H1 (cell line): ENCODE measurements around the gene RILPL2. TPM values are rescaled to one million over a fixed set of nuclear protein-coding genes. Genes with fewer than 3 reads are reported as not detected.

Source experiments
- CTCF ChIA-PET: fragments of 300-600 bp; sonication (Branson Sonifier 250); formaldehyde crosslinking; loops from one replicate; lab custom pipeline; 2021; ENCODE audit not compliant: partially characterized antibody; lab: Charles Lee
- POLR2A ChIA-PET: fragments of 300-600 bp; sonication (Branson Sonifier 250); formaldehyde crosslinking; loops from one replicate; lab custom pipeline; 2021; ENCODE audit warnings: inconsistent platforms; ENCODE audit not compliant: partially characterized antibody; lab: Charles Lee
- DNase-seq, 2 experiments: peaks; one replicate each; pipeline versions ENCODE4 v3.0.0 to v3.0.0-alpha.2; 2010 to 2022; ENCODE audit warnings: low spot score in 2 of 2, low read depth in 1 of 2, mixed read lengths in 1 of 2
- FAIRE-seq: peaks from 2 replicates; lab custom pipeline; 2011; peaks lifted over from hg19 to GRCh38; lab: Jason Lieb, UNC
- H2AFZ ChIP-seq: 2 replicates; pipeline ENCODE4 v1.8.1; 2012; ENCODE audit warnings: low read length, inconsistent platforms
- H2AK5ac ChIP-seq: 2 replicates; pipeline ENCODE4 v1.6.1; 2013; ENCODE audit warnings: low read depth, low read length
- H2BK120ac ChIP-seq: replicated peaks from 2 replicates; pipeline ENCODE3; 2013; ENCODE audit warnings: low read depth, low read length, inconsistent platforms
- H2BK12ac ChIP-seq: 2 replicates; pipeline ENCODE4 v1.6.1; 2013; ENCODE audit warnings: low read depth, low read length
- H2BK15ac ChIP-seq: 2 replicates; pipeline ENCODE4 v1.6.1; 2013; ENCODE audit warnings: low read length
- H2BK20ac ChIP-seq: 2 replicates; pipeline ENCODE4 v1.6.1; 2013; ENCODE audit warnings: low read length
- H2BK5ac ChIP-seq: 2 replicates; pipeline ENCODE4 v1.6.1; 2013; ENCODE audit warnings: low read depth, low read length
- H3K14ac ChIP-seq: 2 replicates; pipeline ENCODE4 v1.6.1; 2013; ENCODE audit warnings: inconsistent platforms; ENCODE audit not compliant: insufficient read length
- H3K18ac ChIP-seq: 2 replicates; pipeline ENCODE4 v1.6.1; 2013; ENCODE audit warnings: low read length; ENCODE audit errors: extremely low read depth
- H3K23ac ChIP-seq: 2 replicates; pipeline ENCODE4 v1.6.1; 2013; ENCODE audit warnings: inconsistent platforms; ENCODE audit not compliant: insufficient read length
- H3K23me2 ChIP-seq: 2 replicates; pipeline ENCODE4 v1.6.1; 2013; ENCODE audit warnings: low read depth, low read length
- H3K27ac ChIP-seq: 2 replicates; pipeline ENCODE4 v1.6.1; 2011; ENCODE audit warnings: low read depth, low read length, inconsistent platforms
- H3K27me3 ChIP-seq, 4 experiments: replicated peaks in 1 of 4; 1 replicate in 1 of 4; 2 replicates in 3 of 4; pipeline versions ENCODE4 v1.6.1 to v1.8.1; 2011 to 2013; ENCODE audit warnings: low read length in 3 of 4, mild to moderate bottlenecking in 3 of 4, inconsistent platforms in 2 of 4, mixed read lengths in 2 of 4, moderate library complexity in 1 of 4; ENCODE audit not compliant: control insufficient read depth in 3 of 4, insufficient read depth in 3 of 4; ENCODE audit errors: extremely low read depth in 1 of 4
- H3K36me3 ChIP-seq, 4 experiments: 2 replicates each; pipeline versions ENCODE4 v1.6.1 to v1.8.1; 2011 to 2013; ENCODE audit warnings: mild to moderate bottlenecking in 4 of 4, low read length in 3 of 4, moderate library complexity in 2 of 4, control low read depth in 1 of 4, inconsistent platforms in 1 of 4; ENCODE audit not compliant: insufficient read depth in 4 of 4, control insufficient read depth in 2 of 4
- H3K4ac ChIP-seq: replicated peaks from 2 replicates; pipeline ENCODE3; 2013; ENCODE audit warnings: low read length, low read depth, mixed read lengths, inconsistent platforms; ENCODE audit not compliant: insufficient read length
- H3K4me1 ChIP-seq, 4 experiments: replicated peaks in 1 of 4; 1 replicate in 1 of 4; 2 replicates in 3 of 4; pipeline versions ENCODE4 v1.6.1 to v1.8.1; 2011 to 2013; ENCODE audit warnings: low read length in 3 of 4, inconsistent platforms in 2 of 4, mixed read lengths in 1 of 4; ENCODE audit not compliant: insufficient read depth in 4 of 4, control insufficient read depth in 3 of 4
- H3K4me2 ChIP-seq, 2 experiments: 2 replicates each; pipeline versions ENCODE4 v1.6.1 to v1.8.1; 2011 to 2013; ENCODE audit warnings: low read depth in 2 of 2, low read length in 2 of 2, control low read depth in 1 of 2, inconsistent platforms in 1 of 2, mild to moderate bottlenecking in 1 of 2; ENCODE audit not compliant: insufficient read depth in 1 of 2
- H3K4me3 ChIP-seq, 4 experiments: fragments of 200-600, 300-600 bp in 1 of 4; sonication (generic), shearing (Covaris generic), sonication (Bioruptor Twin) in 1 of 4; 2 replicates each; pipeline versions ENCODE4 v1.5.1 to v1.8.1; 2011 to 2016; ENCODE audit warnings: low read length in 4 of 4, low read depth in 3 of 4, control low read depth in 2 of 4, inconsistent platforms in 2 of 4, mild to moderate bottlenecking in 2 of 4, mixed read lengths in 1 of 4, moderate library complexity in 1 of 4; ENCODE audit not compliant: insufficient read depth in 2 of 4; ENCODE audit errors: extremely low read depth in 1 of 4
- H3K56ac ChIP-seq: replicated peaks from 2 replicates; pipeline ENCODE3; 2013; ENCODE audit warnings: low read depth, mild to moderate bottlenecking, mixed read lengths, low read length, inconsistent platforms; ENCODE audit not compliant: insufficient read length
- H3K79me1 ChIP-seq: 2 replicates; pipeline ENCODE4 v1.6.1; 2013; ENCODE audit warnings: low read depth, low read length, control low read depth
- H3K79me2 ChIP-seq, 2 experiments: 2 replicates each; pipeline versions ENCODE4 v1.6.1 to v1.8.1; 2012 to 2013; ENCODE audit warnings: low read length in 2 of 2, mild to moderate bottlenecking in 2 of 2, inconsistent platforms in 1 of 2; ENCODE audit not compliant: insufficient read depth in 2 of 2, control insufficient read depth in 1 of 2
- H3K9ac ChIP-seq, 4 experiments: replicated peaks in 1 of 4; 1 replicate in 1 of 4; 2 replicates in 3 of 4; pipeline versions ENCODE4 v1.6.1 to v1.8.1; 2011 to 2013; ENCODE audit warnings: low read depth in 3 of 4, low read length in 3 of 4, control low read depth in 2 of 4, mild to moderate bottlenecking in 2 of 4, moderate library complexity in 2 of 4, inconsistent platforms in 1 of 4; ENCODE audit errors: extremely low read depth in 1 of 4
- H3K9me3 ChIP-seq, 2 experiments: 2 replicates each; pipeline versions ENCODE4 v1.6.1 to v1.8.1; 2012 to 2013; ENCODE audit warnings: mild to moderate bottlenecking in 2 of 2, moderate library complexity in 2 of 2, control low read depth in 1 of 2, inconsistent platforms in 1 of 2, low read depth in 1 of 2, low read length in 1 of 2, mixed read lengths in 1 of 2; ENCODE audit not compliant: insufficient read depth in 2 of 2
- H4K20me1 ChIP-seq, 2 experiments: replicated peaks in 1 of 2; 2 replicates each; pipeline versions ENCODE3 to v1.8.1; 2011 to 2013; ENCODE audit warnings: inconsistent platforms in 2 of 2, low read length in 2 of 2, mild to moderate bottlenecking in 1 of 2; ENCODE audit not compliant: insufficient read depth in 2 of 2, control insufficient read depth in 1 of 2
- H4K5ac ChIP-seq: 2 replicates; pipeline ENCODE4 v1.6.1; 2013; ENCODE audit warnings: low read length, low read depth, mixed read lengths, inconsistent platforms; ENCODE audit not compliant: insufficient read length
- H4K8ac ChIP-seq: 2 replicates; pipeline ENCODE4 v1.8.0; 2013; ENCODE audit warnings: mild to moderate bottlenecking, moderate library complexity, low read length, inconsistent platforms; ENCODE audit not compliant: insufficient read depth; ENCODE audit errors: extremely low read depth
- H4K91ac ChIP-seq: replicated peaks from 2 replicates; pipeline ENCODE3; 2013; ENCODE audit warnings: low read length, mixed read lengths, inconsistent platforms; ENCODE audit not compliant: insufficient read length
- CHD1 ChIP-seq: IDR thresholded peaks from 2 replicates; pipeline ENCODE4 v1.6.1; 2012; ENCODE audit warnings: low read depth, low read length, improper control_type of control experiment
- EP300 ChIP-seq, 2 experiments: IDR thresholded peaks; 1 replicate in 1 of 2; 2 replicates in 1 of 2; pipeline ENCODE4 v1.6.1; 2011 to 2012; ENCODE audit warnings: low read depth in 2 of 2, low read length in 2 of 2, mild to moderate bottlenecking in 2 of 2, borderline replicate concordance in 1 of 2, inconsistent platforms in 1 of 2, moderate library complexity in 1 of 2
- HDAC2 ChIP-seq, 2 experiments: fragments of 300-600 bp in 1 of 2; sonication (generic) in 1 of 2; IDR thresholded peaks; 2 replicates each; pipeline ENCODE4 v1.6.1; 2011 to 2012; ENCODE audit warnings: low read depth in 2 of 2, low read length in 2 of 2, mild to moderate bottlenecking in 2 of 2, moderate library complexity in 2 of 2, borderline replicate concordance in 1 of 2, inconsistent platforms in 1 of 2
- PHF8 ChIP-seq: fragments of 200-600 bp; sonication (generic); conservative IDR thresholded peaks from 2 replicates; pipeline ENCODE4 v1.7.1; 2012; ENCODE audit warnings: low read depth, mild to moderate bottlenecking, inconsistent platforms, low read length, moderate library complexity
- SAP30 ChIP-seq: fragments of 300-600 bp; sonication (generic); IDR thresholded peaks from 2 replicates; pipeline ENCODE4 v1.7.1; 2012; ENCODE audit warnings: low read length, moderate library complexity, mild to moderate bottlenecking, inconsistent platforms; ENCODE audit not compliant: insufficient read depth, insufficient replicate concordance
- WGBS, 2 experiments: shearing (Covaris generic) in 1 of 2; methylation state at CpG; one replicate each; pipeline versions ENCODE4 v1.1.6 to v1.1.7; 2013 to 2015; ENCODE audit warnings: low lambda C conversion rate in 2 of 2, mixed read lengths in 2 of 2, inconsistent platforms in 1 of 2, low coverage in 1 of 2, missing lambda C conversion rate in 1 of 2; ENCODE audit not compliant: insufficient replicate concordance in 2 of 2, insufficient coverage in 1 of 2, insufficient read length in 1 of 2; ENCODE audit errors: extremely low coverage in 1 of 2, missing lambda C conversion rate in 1 of 2; 5-methylcytosine and 5-hydroxymethylcytosine counted together
- long read RNA-seq, 2 experiments: library from RNA in 1 of 2; library from capped mRNA in 1 of 2; stranded (forward); transcript quantifications; one replicate each; pipeline ENCODE4 v2.0.0, GENCODE V29; 2021; ENCODE audit warnings: inconsistent platforms in 1 of 2
- polyA minus RNA-seq, 3 experiments: library from RNA; depleted of rRNA, polyadenylated mRNA; stranded (reverse); fragments of >200 nt; gene quantifications; 1 replicate in 2 of 3; 2 replicates in 1 of 3; pipeline ENCODE4 v1.2.3, GENCODE V29; 2011
- polyA plus RNA-seq, 7 experiments: library from polyadenylated mRNA; depleted of rRNA in 3 of 7; stranded (reverse) in 5 of 7; unstranded in 2 of 7; fragments of >200 nt in 5 of 7; fragments of 200-250 nt in 2 of 7; gene quantifications; 1 replicate in 5 of 7; 2 replicates in 1 of 7; 4 replicates in 1 of 7; pipeline versions ENCODE4 v1.2.1 to v1.2.3, GENCODE V29; 2011 to 2013; ENCODE audit warnings: missing spikeins in 2 of 7, mixed read lengths in 2 of 7
- total RNA-seq: library from RNA; stranded (reverse); fragmentation: NEBNext Ultra II Directional; extraction: Animal tissue kit (Norgen Biotek cat#: 25700); gene quantifications from 2 replicates; pipeline ENCODE4 v1.2.1, GENCODE V29; 2021

The RILPL2 gene, protein sequence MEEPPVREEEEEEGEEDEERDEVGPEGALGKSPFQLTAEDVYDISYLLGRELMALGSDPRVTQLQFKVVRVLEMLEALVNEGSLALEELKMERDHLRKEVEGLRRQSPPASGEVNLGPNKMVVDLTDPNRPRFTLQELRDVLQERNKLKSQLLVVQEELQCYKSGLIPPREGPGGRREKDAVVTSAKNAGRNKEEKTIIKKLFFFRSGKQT
- total RNA-seq (1.1 and 1.4 TPM in 2 replicates), polyA plus RNA-seq (2011; rRNA removed) (0.77 and 0.91 TPM in 2 replicates), polyA minus RNA-seq (2011; rRNA and poly(A)+ RNA removed) (0.35 and 0.59 TPM in 2 replicates)
- 1.2 TPM for polyA plus RNA-seq (2011; cell fraction: cytosol; rRNA removed)
- polyA plus RNA-seq (2011; cell fraction: nucleus; rRNA removed), result 0.58 TPM
- polyA plus RNA-seq (2012, experiment 1 of 2), result 1.8 to 2.2 TPM (median 1.9 TPM) in 4 replicates
- 0.93 TPM for polyA plus RNA-seq (2012, experiment 2 of 2)
- polyA plus RNA-seq (2013, experiment 1 of 2), result 1.2 TPM
- 1.3 TPM for polyA plus RNA-seq (2013, experiment 2 of 2)
- polyA minus RNA-seq (2011; cell fraction: cytosol; rRNA and poly(A)+ RNA removed), result 0.59 TPM
- 0.20 TPM for polyA minus RNA-seq (2011; cell fraction: nucleus; rRNA and poly(A)+ RNA removed)
- long read RNA-seq, experiment 1, full-length matches to known transcripts, result 3 of 5 reads
- long read RNA-seq, experiment 1, partial matches to known transcripts, result 0 of 5 reads
- long read RNA-seq, experiment 1, other reads (novel, unspliced or antisense), result 2 of 5 reads
- long read RNA-seq, experiment 2, full-length matches to known transcripts, result 14 of 18 reads
- long read RNA-seq, experiment 2, partial matches to known transcripts, result 1 of 18 reads
- long read RNA-seq, experiment 2, other reads (novel, unspliced or antisense), result 3 of 18 reads

DNA sequence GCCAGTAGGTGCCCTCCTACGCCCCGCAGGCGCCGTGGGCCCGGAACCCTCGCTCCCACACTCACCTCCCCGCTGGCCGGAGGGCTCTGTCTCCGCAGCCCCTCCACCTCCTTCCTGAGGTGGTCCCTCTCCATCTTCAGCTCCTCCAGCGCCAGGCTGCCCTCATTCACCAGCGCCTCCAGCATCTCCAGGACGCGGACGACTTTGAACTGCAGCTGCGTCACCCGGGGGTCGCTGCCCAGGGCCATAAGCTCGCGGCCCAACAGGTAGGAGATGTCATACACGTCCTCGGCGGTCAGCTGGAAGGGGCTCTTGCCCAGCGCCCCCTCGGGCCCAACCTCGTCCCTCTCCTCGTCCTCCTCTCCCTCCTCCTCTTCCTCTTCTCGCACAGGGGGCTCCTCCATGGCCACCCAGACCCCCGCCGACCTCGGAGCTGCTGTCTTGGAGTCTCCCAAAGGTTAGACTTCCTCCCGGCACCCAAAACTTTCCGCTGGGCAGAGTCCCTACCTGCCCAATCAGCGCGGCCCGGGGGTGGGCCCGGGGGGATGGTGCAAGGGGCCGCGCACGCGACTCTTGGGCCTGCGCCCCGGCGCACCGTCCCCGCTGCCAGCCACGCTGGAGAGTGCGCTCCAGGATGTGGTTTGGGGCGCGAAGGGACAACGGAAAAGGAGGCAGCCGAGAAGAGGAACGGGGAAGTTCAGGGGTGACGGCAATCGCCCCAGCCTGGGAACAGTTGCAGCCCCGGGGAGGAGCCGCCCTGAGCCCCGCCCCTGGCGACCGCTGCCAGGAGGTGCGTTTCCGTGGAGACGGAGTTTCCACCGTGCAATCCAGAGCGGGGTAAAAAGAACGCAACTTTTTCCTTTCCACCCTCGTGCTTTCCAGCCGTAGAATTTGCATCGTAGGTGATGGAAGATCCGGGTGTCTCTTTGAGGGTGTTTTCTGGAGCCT lies at the start of gene RILPL2:
TSS of gene RILPL2 (minus strand) at position 668 of the 948 bp plus-strand sequence. CDS start at position 404, 264 bp downstream.
- no peak within 1 kb of the TSS for H3K27ac ChIP-seq
- H3K79me1 ChIP-seq, result no peaks in the 10 kb centered on the region
- no peak within 1 kb of the TSS; a peak in 1 of 7 replicates for H3K9ac ChIP-seq
- H4K5ac ChIP-seq, result no peak within 1 kb of the TSS
- no peak within 1 kb of the TSS for H3K14ac ChIP-seq
- no peaks in the 10 kb centered on the region for H3K9me3 ChIP-seq
- H2AK5ac ChIP-seq, result 0 out of 2 replicates have a peak within 1 kb of the TSS, but pooled peaks have one; percentile 70
- peak within 1 kb of the TSS; percentile 53 for H4K8ac ChIP-seq
- WGBS, 2 experiments, result 3% methylated on average over 57 of the region's 69 CpGs; no CpG with 5 or more reads in 1 of the 2 experiments
- H4K91ac ChIP-seq, result no peak within 1 kb of the TSS
- no peak within 1 kb of the TSS for H2BK15ac ChIP-seq
- H3K4me2 ChIP-seq, result peak within 1 kb of the TSS; percentile 67 to 98
- no peak within 1 kb of the TSS for H3K23ac ChIP-seq
- peak within 1 kb of the TSS; percentile 65 for H2AFZ ChIP-seq
- peaks cover 6% of the 10 kb centered on the region; the same call in 1 of the 2 replicates for H3K23me2 ChIP-seq
- H3K36me3 ChIP-seq, result no peaks in the 10 kb centered on the region
- DNase-seq (peak in 1 of 2 experiments; percentile 89), FAIRE-seq (no peak)
- peak within 1 kb of the TSS; percentile 44 to 84 (median 76) for H3K4me3 ChIP-seq
- peaks cover 0 to 3% (median 0%) of the 10 kb centered on the region in 4 experiments; a peak in 1 of 7 replicates for H3K4me1 ChIP-seq
- no peak within 1 kb of the TSS for H2BK20ac ChIP-seq
- H4K20me1 ChIP-seq, result peaks cover 0 to 3% of the 10 kb centered on the region in 2 experiments
- peaks cover 0 to 24% (median 16%) of the 10 kb centered on the region in 4 experiments; a peak in 5 of 7 replicates for H3K27me3 ChIP-seq
- H2BK12ac ChIP-seq, result no peak within 1 kb of the TSS
- H3K18ac ChIP-seq, result peak within 1 kb of the TSS; percentile 48
- no peaks in the 10 kb centered on the region for H3K79me2 ChIP-seq
- ChIA-PET CTCF (interaction anchor here (0.9 to 1.4 kb wide), 4 partner anchors 9 to 93 kb away, joined by 3 read pairs; no protein-coding TSS in a partner anchor), POLR2A (interaction anchor here (0.9 to 1.3 kb wide), 4 partner anchors 24 to 97 kb away, joined by 3 read pairs; no protein-coding TSS in a partner anchor)
- no peak within 1 kb of the TSS for H2BK5ac ChIP-seq
- no peak within 1 kb of the TSS for H3K4ac ChIP-seq
- H2BK120ac ChIP-seq, result no peak within 1 kb of the TSS
- H3K56ac ChIP-seq, result no peak within 1 kb of the TSS
- peak; percentile 35; the same call in 1 of the 2 replicates for TF ChIP-seq PHF8
- TF ChIP-seq HDAC2 (IDR thresholded peaks at IDR 0.05; ENCODE audit: borderline replicate concordance in 1 of 2, low read depth in 2 of 2, low read length in 2 of 2), result 0 out of 4 replicates have a peak, but pooled peaks of 1 of the 2 experiments have one; percentile 12
- no peak for TF ChIP-seq EP300 (IDR thresholded peaks at IDR 0.05; ENCODE audit: borderline replicate concordance in 1 of 2, low read depth in 2 of 2, low read length in 2 of 2)
- TF ChIP-seq SAP30, result peak; percentile 75
- TF ChIP-seq CHD1, result no peak
